Inflammatory macrophage (primary cell): ENCODE data around the gene ADARB2.

ENCODE experiments used
- DNase-seq, 2 donors: peaks; one replicate each; pipeline ENCODE4 v3.0.0-alpha.2; 2020 to 2022

ADARB2 gene

GRCh38 chr10:1581189-1581588 is 156.1 kb downstream of the ADARB2 start:
- DNase-seq = no peak

GRCh38 chr10:1579671-1580070 is 157.7 kb downstream of the ADARB2 start:
- DNase-seq = no peak

DNA sequence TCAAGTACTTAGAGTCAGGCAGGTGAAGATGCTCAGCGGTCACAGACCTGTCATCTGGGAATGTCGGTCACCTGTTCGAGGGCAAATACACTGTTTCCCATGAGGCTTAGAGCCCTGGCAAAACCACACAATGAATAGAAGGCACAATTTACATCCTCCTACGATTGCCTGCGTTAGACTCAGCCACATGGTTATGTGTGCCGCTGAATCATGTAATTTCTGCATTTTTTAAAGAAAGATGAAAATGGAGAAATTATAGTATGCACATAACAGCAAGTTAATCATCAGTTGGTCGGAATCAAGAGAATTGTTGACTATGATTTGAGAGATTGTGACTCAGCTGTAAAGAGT is 158.2 kb downstream of the ADARB2 start:
- no peak for DNase-seq

DNA sequence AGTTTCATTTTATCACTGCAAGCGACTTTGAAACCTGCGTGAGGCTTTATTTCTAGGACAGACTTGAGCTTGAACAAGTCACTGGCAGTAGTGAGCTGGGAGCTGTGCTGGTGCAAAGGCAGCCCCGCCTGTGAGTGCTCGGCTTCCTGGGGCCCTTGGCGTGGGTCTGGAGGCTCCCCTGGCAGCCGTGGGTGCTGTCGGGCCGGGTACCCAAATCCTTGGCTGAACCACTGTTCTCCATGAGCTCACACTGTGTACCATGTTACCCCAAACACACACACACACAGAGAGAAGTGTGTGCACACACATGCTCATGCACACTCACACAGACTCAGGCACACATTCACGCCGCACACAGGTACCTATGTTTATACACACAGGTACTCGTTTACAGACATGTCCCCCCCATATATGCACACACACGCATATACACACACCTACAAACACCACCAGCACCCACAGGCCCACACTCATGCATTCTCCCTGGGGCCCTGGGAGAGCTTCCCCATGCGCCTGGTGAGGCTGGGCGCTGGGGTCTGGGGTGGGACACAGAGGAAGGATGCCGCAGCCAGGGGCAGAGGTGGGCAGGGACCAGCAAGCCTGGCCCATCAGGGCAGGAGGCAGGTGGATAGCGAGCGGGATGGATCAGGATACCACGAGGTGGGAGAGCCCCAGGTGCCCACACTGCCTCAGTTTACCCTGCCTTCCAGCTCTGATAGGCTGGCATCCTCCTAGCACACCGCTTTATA is 158.8 kb downstream of the ADARB2 start:
- no peak for DNase-seq

- DNase-seq = no peak
Measured at GRCh38 chr10:1577945-1578344, 159.4 kb downstream of the ADARB2 start.

DNA sequence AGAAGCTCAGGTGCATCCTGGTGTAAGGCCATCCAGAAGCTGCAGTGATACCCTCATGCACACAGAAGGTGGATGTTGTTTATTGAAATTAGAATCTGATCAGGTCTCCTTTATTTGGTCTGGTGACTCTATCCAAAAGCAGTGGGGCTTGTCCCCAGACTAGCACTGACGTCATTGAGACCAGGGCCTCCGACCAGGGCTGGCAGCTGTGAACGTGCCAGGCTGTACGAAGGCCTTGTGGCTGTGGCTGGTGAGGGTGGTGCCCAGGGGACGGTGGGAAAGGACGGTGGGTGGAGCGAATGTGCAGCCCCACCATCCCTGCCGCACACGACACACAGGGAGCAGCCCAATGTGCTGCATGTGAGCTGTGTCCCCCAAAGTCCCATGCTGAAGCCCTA is 160.0 kb downstream of the ADARB2 start:
- no peak for DNase-seq

DNA sequence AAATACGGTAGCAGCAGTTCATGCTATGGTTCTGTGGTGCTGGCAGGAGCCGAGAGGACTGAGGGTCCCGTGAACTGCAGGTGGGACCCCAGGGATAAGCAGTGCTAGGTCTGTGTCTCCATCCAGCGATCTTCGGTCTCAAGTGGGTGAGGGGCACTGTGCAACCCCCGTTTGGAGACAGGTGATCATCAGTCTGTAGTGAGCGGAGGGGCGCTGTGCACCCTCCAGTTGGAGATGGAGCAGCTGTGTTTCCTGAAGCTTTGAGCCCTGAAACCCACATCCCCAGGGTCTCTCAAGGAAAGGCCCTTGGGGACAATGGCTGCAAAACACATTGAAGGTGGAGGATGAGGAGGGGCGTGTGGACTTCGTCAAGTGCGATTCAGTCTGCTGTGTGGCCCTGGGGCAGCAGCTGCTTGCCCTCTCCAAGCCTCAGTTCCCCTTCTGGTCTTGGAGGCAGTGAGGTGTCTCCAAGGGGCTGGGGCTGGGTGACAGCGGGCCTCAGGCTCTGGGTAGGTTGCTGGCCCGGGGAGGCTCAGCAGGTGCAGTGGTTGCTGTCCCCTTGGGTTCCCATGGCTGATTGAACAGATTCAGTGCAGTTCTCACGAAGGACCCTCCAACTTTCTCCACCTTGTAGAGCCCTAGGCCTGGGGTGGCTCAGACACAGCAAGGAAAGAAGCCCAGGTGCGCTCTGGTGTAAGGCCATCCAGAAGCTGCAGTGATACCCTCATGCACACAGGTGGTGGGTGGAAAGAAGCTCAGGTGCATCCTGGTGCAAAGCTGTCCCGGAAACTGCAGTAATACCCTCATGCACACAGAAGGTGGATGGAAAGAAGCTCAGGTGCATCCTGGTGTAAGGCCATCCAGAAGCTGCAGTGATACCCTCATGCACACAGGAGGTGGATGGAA is 160.6 kb downstream of the ADARB2 start:
- no peak for DNase-seq

DNA sequence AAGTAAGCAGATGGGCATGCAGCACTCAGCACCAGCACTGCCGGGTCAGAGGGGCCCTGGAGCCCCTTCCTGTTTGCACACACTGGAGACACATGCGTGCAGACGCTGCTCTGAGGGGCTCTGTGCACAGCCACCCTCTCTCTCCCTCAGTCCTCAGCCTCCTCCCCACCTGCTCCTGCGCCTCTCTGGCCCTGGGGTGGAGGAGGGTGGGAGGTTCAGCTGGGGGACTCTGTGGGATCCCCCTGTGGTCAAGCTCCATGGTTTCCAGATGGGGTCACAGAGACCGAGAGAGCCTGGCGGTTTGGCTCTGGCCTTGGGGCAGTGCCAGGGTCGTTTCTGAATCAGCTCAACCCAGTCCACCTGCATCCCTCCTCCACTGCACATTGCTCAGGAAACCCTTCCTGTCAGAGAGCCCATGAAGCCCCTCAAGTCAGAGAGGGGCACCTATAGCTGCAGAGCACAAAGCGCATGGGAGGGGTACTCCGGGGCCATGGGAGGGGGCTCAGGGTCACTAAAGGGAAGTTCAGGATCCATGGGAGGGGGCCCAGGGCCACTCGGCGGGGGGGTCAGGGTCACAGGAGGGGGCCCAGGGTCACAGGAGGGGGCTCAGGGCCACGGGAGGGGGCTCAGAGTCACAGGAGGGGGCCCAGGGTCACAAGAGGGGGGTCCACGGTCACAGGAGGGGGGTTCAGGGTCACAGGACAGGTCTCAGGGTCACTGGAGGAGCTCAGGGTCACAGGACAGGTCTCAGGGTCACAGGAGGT is 161.7 kb downstream of the ADARB2 start:
- DNase-seq = no peak

DNA sequence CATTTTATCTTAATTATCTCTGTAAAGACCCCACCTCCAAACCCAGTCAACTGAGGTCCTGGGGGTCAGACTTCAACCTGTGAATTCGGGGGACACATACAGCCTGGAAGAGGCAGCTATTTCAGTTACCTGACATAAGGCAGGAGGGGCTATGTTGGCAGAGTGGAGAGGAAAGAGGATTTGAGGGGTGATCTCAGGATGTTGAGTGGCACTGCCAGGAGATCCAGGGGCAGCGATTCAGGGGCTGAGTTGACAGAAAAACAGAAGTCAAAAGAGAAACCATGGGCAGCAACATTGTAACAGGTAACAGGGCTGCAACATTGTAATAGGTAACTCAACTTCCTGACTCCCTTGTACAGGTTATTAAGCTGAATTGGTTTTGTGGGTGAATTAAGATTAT is 162.6 kb downstream of the ADARB2 start:
- no peak for DNase-seq

GRCh38 chr10:1573981-1574380 is 163.3 kb downstream of the ADARB2 start:
- DNase-seq = no peak

- DNase-seq = no peak
Measured at GRCh38 chr10:1573334-1573969, 163.9 kb downstream of the ADARB2 start.

DNA sequence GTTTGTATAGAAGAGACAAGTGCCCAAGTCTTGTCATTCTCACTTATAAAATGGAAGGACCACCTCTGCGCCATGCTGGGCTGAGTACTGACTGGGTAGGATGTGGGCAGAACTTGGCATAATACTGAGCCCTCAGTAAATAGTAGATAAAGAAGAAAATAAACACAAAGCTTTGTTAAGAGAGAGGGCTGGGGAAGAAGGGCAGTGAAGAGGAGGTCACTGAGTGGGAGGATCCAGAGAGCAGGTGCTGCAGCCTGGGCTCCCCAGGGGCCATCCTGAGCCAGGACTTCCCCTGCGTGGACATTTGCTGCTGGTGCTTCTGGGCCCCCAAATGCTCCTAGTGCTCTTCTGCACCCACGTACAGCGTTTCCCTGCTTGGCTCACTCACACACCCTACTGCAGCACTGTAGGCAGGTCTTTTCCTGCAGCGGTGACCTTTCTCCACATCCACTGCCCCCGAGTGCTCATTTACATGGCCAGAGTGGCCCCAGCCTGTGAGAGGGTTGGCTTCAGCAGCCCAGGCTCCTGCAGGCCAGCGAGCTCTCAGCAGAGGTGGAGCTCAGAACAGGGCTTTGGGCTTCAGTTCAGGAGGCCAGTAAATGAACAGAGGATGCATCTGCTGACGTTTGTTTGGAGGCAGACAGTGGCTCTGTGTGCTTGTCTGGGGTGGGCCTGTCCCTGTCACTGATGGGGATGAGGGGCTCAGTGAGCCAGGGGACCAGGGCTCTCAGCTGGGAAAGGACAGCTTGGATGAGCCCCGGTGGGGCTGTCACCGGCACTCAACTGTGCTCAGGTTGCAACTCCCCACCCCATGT is 164.6 kb downstream of the ADARB2 start:
- DNase-seq = no peak

GRCh38 chr10:1571587-1572237 is 165.6 kb downstream of the ADARB2 start:
- DNase-seq = no peak

GRCh38 chr10:1570416-1571051 is 166.8 kb downstream of the ADARB2 start:
- DNase-seq = no peak

- DNase-seq = no peak
Measured at GRCh38 chr10:1569208-1569607, 168.1 kb downstream of the ADARB2 start.

DNA sequence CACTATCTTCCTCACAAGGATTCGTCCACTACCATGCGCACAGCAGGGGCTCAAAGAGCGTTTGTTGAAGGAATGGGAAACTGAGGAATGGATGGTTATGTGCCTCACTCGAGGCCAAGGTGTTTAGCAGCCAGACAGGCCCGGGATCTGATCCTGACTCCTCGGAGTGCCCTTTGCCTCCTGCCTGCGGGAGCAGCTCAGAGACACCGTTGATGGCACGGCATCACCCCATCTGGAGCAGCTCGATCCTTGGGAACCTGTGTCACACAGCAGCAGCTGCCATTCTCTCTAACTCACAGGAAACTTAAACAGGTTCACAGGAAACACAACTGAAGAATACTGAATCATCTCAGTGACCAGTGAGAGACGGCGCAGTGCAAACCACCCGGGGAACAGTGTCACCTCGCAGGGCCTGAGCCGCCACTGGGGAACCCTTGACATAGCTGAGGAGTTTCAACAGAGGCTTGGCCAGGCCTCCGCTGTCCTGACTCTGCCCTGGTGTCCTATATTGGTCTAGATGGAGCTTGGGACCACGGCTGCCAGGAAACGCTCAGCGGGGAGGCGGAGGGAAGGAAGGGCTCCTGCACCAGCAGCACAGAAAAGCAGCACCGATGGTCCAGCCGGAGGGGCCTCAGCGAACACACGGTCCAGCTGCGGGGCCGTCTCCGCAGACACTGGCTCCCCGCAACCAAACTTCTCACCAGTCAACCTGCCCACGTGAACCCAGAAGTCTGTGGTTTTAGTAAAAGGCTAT is 169.4 kb downstream of the ADARB2 start:
- DNase-seq = no peak

DNA sequence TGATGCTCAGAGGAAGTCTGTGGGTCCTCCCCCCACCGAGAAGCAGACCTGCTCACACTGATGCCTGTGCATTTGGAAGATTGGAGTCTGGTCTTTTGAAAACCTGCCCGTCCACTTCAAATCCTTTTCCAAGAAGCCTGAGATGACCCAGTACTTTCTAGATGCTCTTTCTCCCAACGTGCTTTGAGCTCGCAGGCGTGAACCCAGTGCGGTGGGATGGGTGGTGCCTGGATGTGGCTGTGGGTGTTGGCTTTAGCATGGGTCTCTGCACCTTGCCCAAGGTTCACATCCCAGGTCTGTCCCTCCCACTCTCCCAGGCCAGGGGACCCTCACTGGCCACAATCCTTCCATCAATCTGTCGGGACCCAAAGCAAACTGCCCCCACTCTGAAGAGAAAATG is 170.2 kb downstream of the ADARB2 start:
- DNase-seq = no peak

DNA sequence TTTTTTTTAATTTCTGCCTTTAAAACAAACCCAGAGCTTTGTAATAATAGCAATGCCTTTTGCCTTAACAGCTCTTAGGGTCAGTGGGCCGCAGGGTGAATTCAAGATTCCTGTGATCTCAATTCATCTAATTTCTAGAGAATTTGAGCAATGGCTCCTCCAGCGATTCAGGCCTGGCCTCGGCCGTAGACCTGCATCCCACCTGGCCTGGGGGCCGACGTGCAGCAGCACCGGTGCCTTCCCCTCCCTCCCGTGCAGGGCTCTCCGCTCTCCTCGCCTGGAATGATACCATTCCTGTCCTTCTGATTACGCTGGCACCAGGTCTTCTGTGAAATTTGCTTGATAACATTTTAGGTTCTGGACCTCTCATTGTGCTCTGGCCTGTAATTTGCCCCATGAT is 172.5 kb downstream of the ADARB2 start:
- no peak for DNase-seq

DNA sequence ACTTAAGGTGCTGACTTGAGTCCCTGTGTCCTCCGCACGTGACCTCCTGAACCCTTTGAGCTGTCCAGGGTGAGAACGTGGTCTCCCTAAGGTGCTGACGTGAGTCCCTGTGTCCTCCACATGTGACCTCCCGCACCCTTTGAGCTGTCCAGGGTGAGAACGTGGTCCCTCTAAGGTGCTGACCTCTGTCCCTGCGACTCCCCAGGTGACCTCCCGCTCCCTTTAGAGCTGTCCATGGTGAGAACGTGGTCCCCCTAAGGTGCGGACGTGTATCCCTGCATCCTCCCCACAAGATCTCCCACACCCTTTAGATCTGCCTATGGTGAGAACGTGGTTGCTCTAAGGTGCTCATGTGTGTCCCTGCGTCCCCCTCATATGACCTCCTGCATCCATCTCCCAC is 174.3 kb downstream of the ADARB2 start:
- no peak for DNase-seq

DNA sequence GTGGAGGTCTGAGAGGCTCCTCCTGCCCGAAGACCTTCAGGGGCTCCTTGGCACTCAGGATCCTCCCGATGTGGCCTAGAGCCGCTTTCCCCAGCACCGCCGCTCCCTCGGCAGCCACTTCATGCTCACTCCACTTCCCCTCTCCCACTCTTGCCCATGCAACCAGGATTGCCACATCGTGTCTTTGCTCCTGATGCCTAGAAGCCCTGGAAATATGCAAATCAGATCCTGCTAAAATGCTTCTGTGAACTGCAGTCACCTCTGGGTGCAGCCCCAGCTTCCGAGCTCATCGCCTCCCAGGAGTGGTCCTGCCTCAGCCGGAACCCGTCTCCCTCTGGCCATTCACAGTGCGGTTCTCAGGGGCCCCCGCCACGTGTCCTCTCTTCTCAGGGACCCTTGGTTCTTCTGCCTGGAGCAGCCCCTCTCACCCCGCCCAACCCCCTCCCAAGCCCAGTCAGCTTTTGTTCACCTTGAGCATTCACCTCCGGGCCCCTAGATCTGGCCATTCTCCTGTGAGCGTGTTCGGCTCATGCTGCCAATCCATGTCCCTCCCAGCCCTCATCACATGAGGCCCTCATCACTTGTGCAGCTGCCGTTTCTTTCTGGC is 175.5 kb downstream of the ADARB2 start:
- no peak for DNase-seq
